Stimulated activated CD4-positive, alpha-beta T cell treated with anti-CD3 and anti-CD28 coated beads, Interleukin-2, amount 100 ng/mL, for 4 hours (primary cell): Measurements from ENCODE around the gene CLTRN.
"Not testable (repeated sequence)": the region's sequence is repeated elsewhere in the genome, so short reads cannot be mapped to it uniquely, and the experiment has no call there.

Experiments used
- DNase-seq: peaks from one replicate; pipeline ENCODE4 v3.0.0-alpha.2; 2020; ENCODE audit warnings: low read depth

Gene CLTRN

GRCh38 chrX:15664487-15665444, at the start of gene CLTRN:
Gene CLTRN (minus strand): TSS chrX:15664805. CDS start chrX:15664775, 30 bp downstream.
- DNase-seq: no peak

GRCh38 chrX:15704273-15704672, 39.7 kb upstream of the CLTRN start:
- not testable (repeated sequence) for DNase-seq

GRCh38 chrX:15703809-15704208, 39.2 kb upstream of the CLTRN start:
- DNase-seq: not testable (repeated sequence)

- no peak for DNase-seq
Measured at GRCh38 chrX:15702488-15703371, 38.1 kb upstream of the CLTRN start.

DNA sequence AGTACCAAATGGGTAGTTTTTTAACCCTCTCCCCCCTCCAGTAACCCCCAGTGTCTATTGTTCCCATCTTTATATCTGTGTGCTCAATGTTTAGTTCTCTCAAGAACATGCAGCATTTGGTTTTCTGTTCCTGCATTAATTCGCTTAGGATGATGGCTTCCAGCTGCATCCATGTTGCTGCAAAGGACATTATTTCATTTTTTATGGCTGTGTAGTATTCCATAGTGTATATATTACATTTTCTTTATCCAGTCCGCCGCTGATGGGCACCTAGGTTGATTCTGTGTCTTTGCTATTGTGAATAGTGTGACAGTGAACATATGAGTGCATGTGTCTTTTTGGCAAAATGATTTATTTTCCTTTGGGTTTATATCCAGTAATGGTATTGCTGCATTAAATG, 31.9 kb upstream of the CLTRN start:
- DNase-seq: no peak

DNA sequence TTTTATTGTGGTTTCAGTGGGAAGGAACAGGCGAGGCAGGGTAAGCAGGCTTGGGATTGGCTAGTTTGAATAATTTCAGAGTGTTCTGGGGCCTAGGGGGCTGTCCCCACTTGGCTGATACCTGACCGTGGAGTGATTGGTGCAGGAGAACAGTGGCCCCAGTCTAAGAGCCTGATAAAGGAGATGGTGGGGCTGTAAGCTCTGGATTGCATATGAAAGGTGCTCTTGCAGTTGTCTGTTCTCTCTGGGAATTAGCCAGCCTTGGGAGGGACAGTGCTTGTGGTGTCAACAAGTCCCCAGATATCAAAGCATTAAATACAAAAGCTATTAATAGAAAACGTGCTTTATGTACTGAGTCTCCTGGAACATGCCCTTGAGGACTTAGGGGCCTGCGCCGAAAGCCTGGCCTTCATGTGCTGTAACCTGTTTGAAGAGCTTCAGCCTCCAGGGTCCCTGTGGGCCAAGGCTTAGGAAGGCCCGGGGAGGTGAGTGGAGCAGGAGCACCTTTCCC, 30.4 kb upstream of the CLTRN start:
- no peak for DNase-seq

GRCh38 chrX:15686818-15687685, 22.4 kb upstream of the CLTRN start:
- peak; percentile 39 for DNase-seq

- DNase-seq: no peak
Measured at GRCh38 chrX:15683193-15683592, 18.6 kb upstream of the CLTRN start.

DNA sequence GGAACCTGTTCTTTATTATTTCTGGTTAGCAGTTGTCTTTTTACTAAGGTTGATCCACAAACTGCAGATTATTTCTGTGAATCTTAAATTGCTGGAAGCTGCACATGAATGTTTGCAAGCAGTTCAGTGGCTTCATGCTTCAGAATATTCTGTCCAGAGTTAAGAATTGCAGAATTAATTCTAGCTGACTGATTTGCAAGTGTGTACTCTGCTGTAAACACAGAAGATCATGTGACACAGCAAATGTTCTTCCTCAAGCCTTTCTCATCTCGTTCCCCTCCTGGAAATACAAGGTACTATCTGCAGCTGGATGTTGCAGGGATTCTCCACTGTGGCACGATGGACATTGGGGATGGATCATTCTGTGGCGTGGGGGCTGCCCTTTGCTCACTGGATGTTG, 16.8 kb upstream of the CLTRN start:
- DNase-seq: no peak

DNA sequence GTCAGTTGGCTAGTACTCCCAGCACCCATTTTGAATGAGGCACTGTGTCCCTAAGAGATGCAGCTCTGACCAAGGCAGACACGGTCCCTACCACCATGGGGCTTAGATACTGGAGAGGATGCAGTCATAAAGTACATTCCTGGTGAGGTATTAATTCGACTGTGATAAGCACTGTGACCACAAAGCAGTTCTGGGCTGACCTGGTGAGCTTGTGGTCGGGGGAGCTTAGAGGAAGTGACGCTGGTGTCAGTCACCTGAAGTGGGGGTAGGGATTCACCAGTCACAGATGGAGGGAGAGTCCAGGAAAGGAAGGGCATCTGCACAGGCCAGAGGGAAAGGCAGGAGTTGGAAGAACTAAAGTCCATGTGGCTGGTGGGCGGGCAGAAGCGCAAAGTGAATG, 15.8 kb upstream of the CLTRN start:
- no peak for DNase-seq

DNA sequence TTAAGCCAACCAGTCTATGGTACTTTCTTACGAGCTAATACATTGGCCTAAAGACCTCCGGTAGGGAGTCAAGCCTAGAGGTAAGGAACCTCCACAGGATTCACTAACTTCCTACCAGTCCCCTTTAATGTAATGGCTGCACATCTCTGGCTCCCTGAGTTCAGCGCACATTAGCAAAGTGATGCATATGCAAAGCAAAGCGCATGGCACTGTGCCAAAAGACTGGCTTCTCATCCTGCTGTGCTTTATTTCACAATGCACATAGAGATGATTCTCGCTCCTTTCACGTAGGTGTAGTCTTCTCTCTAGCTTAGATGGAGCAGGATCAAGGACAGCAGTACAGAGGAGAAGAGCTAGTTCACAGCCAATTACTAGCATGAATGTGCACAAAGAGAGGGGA, 14.6 kb upstream of the CLTRN start:
- DNase-seq: no peak

- DNase-seq: no peak
Measured at GRCh38 chrX:15678339-15678738, 13.7 kb upstream of the CLTRN start.

DNA sequence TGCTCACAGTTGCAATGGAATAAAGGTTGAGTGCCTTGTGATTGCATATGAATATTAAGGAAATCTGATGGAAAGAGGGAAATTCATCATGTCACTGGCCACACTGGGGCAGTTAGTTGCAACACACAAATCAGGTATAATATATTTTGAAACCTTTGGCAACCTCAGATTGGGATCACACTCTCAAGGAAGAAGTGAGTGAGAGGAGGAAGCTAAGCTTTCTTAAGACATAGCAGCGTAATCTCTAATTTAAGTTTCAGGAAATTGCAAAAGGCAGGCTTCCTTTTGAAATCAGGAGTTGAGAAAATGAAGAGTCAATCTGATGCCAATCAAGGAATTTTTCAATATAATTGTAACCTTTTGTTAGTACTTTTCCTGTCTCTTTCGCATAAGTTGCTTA, 12.3 kb upstream of the CLTRN start:
- no peak for DNase-seq

- DNase-seq: peak; percentile 75
Measured at GRCh38 chrX:15675490-15675921, 10.9 kb upstream of the CLTRN start.

DNA sequence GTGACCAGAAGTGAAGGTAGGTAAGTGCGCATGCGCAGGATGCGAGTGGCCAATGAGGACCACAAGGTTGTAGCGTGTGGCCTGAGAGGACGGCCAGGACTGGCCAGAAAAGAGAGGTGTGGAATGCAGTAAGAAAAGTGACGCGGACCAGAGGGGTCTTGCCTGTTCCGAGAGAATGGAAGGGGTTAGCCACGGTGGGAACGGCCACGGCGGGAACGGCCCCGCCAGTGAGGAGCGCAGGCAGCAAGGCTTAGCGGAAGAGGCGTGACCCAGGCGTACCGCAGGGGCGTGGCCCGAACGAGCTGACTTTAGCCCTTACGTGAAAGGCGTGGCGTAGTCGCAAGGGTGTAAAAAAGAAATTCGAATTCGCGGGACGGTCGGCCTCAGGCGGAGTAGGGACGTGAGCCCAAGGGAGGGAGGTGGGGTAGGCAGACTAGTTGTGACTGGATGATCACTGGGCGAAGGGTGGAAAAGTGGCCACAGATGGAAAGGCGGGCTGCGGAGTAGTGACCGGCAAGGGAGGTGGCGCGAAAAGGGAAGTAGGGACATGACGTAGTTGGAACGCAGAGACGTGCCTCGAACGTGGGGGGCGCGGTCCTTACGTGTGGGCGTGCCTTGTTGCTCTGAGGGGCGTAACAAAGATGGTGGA, 10.4 kb upstream of the CLTRN start:
- peak; percentile 85 for DNase-seq

DNA sequence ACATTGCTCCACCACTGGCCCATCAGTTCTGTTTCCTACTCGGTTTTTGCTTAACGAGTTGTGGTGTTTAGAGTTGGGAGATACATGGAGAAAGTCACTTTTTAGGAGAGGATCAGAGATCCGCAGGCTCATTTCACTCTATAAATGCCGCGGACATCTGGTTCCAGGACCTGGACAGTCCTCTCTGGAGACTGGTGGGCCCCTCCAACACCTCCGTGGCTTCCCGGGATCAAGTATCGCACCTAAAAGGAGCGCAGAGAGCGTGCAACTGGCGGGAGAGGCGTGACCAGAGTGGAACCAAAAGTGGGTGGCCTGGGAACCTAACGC, 9.9 kb upstream of the CLTRN start:
- no peak for DNase-seq

DNA sequence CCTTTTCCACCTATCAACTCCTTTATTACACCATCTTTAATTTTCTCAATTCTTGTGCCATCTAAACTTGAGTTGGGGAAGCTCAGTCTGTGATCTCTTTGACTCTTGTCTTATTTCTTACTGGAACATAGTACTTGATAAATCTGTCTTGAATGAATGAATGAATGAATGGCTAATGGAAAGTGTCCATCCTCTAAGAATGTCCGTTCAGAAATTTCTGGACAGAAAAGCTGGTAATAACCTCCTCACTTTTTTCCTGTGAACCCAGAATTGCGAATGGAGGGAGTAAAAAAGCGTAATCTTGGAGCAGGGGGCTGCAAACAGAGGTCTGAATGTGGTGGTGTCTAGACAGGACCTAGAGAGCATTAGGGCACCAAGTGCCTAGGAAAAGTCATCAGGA, 9.4 kb upstream of the CLTRN start:
- DNase-seq: no peak

DNA sequence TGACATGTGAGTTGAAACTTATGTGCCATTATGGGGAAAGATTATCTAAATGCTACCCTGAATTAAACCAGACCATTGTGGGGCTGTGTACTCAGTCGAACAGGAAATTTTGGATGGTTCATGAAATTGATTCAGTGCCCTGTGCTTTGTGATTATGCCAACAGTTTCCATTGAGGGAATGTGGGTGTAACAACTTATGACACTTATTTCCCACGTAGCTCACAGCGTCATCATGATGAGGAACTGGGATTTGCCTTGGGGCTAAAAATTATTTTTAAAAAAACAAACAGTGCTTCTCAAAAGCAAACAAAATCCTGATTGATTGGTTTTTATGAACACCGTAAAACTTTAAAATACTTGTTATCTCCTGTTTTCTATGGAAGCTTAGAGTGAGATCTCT, 8.3 kb upstream of the CLTRN start:
- no peak for DNase-seq

GRCh38 chrX:15663439-15663838, 1.2 kb downstream of the CLTRN start:
- DNase-seq: no peak

GRCh38 chrX:15654804-15655203, 9.8 kb downstream of the CLTRN start:
- not testable (repeated sequence) for DNase-seq

DNA sequence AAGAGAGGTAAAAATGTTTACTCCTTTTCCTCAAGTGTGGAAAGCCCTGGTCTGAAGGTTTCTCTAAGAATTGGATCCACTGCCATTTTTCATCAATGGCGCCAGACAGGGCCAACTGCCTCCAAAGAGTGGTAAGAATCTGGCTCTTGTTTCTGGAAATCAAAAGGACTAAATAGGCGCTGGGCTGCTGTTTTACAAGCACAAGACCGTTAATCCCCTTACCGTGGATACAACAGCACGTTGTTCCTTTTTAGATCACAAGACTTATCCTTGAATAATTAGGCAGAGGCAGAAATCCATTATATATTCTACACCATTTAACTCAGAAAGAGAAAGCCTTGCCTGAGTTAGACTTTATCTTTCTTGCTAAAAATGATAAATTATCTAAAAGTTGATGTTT, 10.6 kb downstream of the CLTRN start:
- no peak for DNase-seq
